HepG2 (cell line): Measurements from ENCODE around the gene DHX30. TPM values are rescaled to one million over a fixed set of nuclear protein-coding genes. Genes with fewer than 3 reads are reported as not detected.

Experiments
- ARNTL ChIP-seq: sonication (generic); formaldehyde crosslinking; IDR thresholded peaks from 2 replicates; pipeline ENCODE4 v1.4.0; 2020; ENCODE audit warnings: mild to moderate bottlenecking, missing genetic modification reagents
- DPF2 ChIP-seq: sonication (generic); formaldehyde crosslinking; IDR thresholded peaks from 2 replicates; pipeline ENCODE4 v1.4.0; 2020; ENCODE audit warnings: mild to moderate bottlenecking, low read depth, missing genetic modification reagents, borderline replicate concordance
- MIXL1 ChIP-seq: IDR thresholded peaks from 2 replicates; pipeline ENCODE4 v1.6.1; 2016
- NPAS2 ChIP-seq: sonication (generic); formaldehyde crosslinking; IDR thresholded peaks from 2 replicates; pipeline ENCODE4 v1.8.0; 2022; ENCODE audit warnings: mild to moderate bottlenecking, missing genetic modification reagents, borderline replicate concordance
- POLR2AphosphoS2 ChIP-seq: IDR thresholded peaks from 2 replicates; pipeline ENCODE4 v1.6.1; 2011; ENCODE audit warnings: low read depth, low read length, improper control_type of control experiment
- TBP ChIP-seq: sonication (generic); formaldehyde crosslinking; IDR thresholded peaks from 2 replicates; pipeline ENCODE4 v1.5.0; 2020; ENCODE audit warnings: missing genetic modification reagents
- TCF7L2 ChIP-seq: IDR thresholded peaks from 2 replicates; pipeline ENCODE4 v1.6.1; 2011; ENCODE audit warnings: mild to moderate bottlenecking, low read depth, low read length, moderate library complexity
- ZNF563 ChIP-seq: sonication (generic); formaldehyde crosslinking; IDR thresholded peaks from 2 replicates; pipeline ENCODE4 v1.8.0; 2022; ENCODE audit warnings: mild to moderate bottlenecking, moderate library complexity, missing genetic modification reagents
- ZNF878 ChIP-seq: sonication (generic); formaldehyde crosslinking; IDR thresholded peaks from 2 replicates; pipeline ENCODE4 v1.8.1; 2023; ENCODE audit warnings: mild to moderate bottlenecking, missing genetic modification reagents, moderate library complexity
- ZNF883 ChIP-seq: sonication (generic); formaldehyde crosslinking; IDR thresholded peaks from 2 replicates; pipeline ENCODE4 v1.5.1; 2020; ENCODE audit warnings: mild to moderate bottlenecking, missing genetic modification reagents; ENCODE audit errors: not compliant biosample characterization
- ZSCAN12 ChIP-seq: sonication (generic); formaldehyde crosslinking; IDR thresholded peaks from 2 replicates; pipeline ENCODE4 v1.9.0; 2021; ENCODE audit warnings: mild to moderate bottlenecking, missing genetic modification reagents
- ZZZ3 ChIP-seq: sonication (generic); formaldehyde crosslinking; IDR thresholded peaks from 2 replicates; pipeline ENCODE4 v1.4.0; 2020; ENCODE audit warnings: missing genetic modification reagents, mild to moderate bottlenecking, borderline replicate concordance
- polyA plus RNA-seq, 8 experiments: library from polyadenylated mRNA; depleted of rRNA in 3 of 8; stranded (reverse) in 7 of 8; unstranded in 1 of 8; fragments of >200 nt; fragmentation: Illumina TruSeq in 4 of 8; extraction: Trizol in 4 of 8; gene quantifications; 2 replicates each; pipeline versions ENCODE4 v1.2.1 to v1.2.3, GENCODE V29; 2011 to 2016; ENCODE audit warnings: low read depth in 4 of 8, missing spikeins in 1 of 8, mixed read lengths in 1 of 8; ENCODE audit not compliant: insufficient read depth in 1 of 8
- total RNA-seq, 5 experiments: library from RNA; depleted of rRNA; stranded (reverse); fragments of >200 nt; fragmentation: Illumina TruSeq; extraction: Trizol; gene quantifications; 2 replicates each; pipeline ENCODE4 v1.2.3, GENCODE V29; 2016; ENCODE audit warnings: low read depth in 1 of 5
- TF ChIP-seq, protein P1 (sequence below): sonication (generic); formaldehyde crosslinking; IDR thresholded peaks from 2 replicates; pipeline ENCODE4 v1.5.1; 2020; ENCODE audit warnings: missing genetic modification reagents, mild to moderate bottlenecking, borderline replicate concordance
- TF ChIP-seq, protein P2 (sequence below): sonication (generic); formaldehyde crosslinking; IDR thresholded peaks from 2 replicates; pipeline ENCODE4 v1.5.1; 2020; ENCODE audit warnings: mild to moderate bottlenecking, missing genetic modification reagents, borderline replicate concordance
- TF ChIP-seq, protein P3 (sequence below): sonication (generic); formaldehyde crosslinking; IDR thresholded peaks from 2 replicates; pipeline ENCODE4 v1.9.0; 2021; ENCODE audit warnings: missing genetic modification reagents, borderline replicate concordance
- TF ChIP-seq, protein P4 (sequence below): sonication (generic); formaldehyde crosslinking; IDR thresholded peaks from 2 replicates; pipeline ENCODE4 v1.4.0; 2020; ENCODE audit warnings: missing genetic modification reagents
- TF ChIP-seq, protein P5 (sequence below): sonication (generic); formaldehyde crosslinking; IDR thresholded peaks from 2 replicates; pipeline ENCODE4 v1.5.1; 2020; ENCODE audit warnings: mild to moderate bottlenecking, missing genetic modification reagents, borderline replicate concordance

Gene DHX30
- total and polyA plus RNA-seq, 2 of the 13 experiments (the other 11 are each of a cell fraction or from before 2014, with no cell fraction given) = 30.6 to 59.4 TPM

DNA sequence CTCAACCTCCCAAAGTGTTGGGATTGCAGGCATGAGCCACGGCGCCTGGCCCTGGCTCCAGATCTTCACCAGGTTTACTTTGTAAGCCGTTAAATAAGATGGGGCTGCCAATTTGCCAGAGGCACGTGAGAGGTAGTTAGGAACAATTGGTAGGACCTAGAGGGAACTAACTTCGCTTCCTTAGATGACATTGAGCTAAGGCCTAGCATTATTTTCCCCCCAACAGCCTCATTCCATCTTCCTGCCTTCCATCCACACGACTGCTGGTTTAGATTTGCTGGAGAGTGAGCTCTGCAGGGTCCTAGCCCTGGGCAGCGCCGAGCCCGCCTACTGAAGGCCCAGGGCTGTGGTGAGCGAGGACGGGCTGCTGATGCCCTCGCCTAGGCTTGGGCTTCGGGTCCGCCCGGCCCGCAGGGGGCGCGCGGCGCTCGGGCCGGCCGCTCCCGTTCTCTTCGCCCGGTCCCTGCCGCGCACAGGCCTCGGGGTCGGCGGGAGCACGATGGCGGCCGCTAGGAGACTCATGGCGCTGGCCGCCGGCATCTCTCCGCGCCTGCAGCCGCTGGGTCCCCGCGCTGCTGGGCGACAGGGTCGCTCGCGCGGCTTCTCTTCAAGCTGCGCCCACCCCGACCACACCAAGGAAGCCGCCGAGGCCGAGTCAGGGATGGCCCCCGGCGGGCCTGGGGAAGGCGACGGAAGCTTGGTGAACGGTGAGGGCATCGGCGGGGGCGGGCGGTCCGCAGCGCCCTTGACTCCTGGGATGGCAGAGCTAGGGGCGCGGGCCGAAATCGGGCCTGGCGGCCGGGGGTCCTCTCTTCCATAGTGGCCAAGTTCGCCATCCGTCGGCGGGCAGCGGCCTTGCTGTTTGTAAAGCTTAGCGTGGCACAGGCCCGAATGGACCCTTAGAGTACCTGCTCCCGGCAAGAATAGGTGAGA lies 21.9 kb downstream of the DHX30 start (continued):
- TF ChIP-seq, protein P1, sequence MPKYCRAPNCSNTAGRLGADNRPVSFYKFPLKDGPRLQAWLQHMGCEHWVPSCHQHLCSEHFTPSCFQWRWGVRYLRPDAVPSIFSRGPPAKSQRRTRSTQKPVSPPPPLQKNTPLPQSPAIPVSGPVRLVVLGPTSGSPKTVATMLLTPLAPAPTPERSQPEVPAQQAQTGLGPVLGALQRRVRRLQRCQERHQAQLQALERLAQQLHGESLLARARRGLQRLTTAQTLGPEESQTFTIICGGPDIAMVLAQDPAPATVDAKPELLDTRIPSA (CRISPR knock-in tag) = no peak
- TF ChIP-seq, protein P2, sequence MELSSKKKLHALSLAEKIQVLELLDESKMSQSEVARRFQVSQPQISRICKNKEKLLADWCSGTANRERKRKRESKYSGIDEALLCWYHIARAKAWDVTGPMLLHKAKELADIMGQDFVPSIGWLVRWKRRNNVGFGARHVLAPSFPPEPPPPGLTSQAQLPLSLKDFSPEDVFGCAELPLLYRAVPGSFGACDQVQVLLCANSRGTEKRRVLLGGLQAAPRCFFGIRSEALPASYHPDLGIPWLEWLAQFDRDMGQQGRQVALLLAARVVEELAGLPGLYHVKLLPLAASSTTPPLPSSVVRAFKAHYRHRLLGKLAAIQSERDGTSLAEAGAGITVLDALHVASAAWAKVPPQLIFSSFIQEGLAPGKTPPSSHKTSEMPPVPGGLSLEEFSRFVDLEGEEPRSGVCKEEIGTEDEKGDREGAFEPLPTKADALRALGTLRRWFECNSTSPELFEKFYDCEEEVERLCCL (CRISPR knock-in tag) = no peak
- TF ChIP-seq DPF2 (CRISPR knock-in tag) (no peak), MIXL1 (CRISPR knock-in tag) (no peak), ZNF563 (CRISPR knock-in tag) (peak; percentile 94), TCF7L2 (no peak), POLR2AphosphoS2 (no peak), ZSCAN12 (CRISPR knock-in tag) (no peak; the same call in 1 of the 2 replicates), ARNTL (CRISPR knock-in tag) (peak; percentile 58; the same call in 1 of the 2 replicates), ZZZ3 (CRISPR knock-in tag) (peak; percentile 55; the same call in 1 of the 2 replicates), TBP (CRISPR knock-in tag) (no peak), ZNF883 (CRISPR knock-in tag) (peak; percentile 59), NPAS2 (CRISPR knock-in tag) (no peak), ZNF878 (CRISPR knock-in tag) (no peak)
- TF ChIP-seq, protein P3, sequence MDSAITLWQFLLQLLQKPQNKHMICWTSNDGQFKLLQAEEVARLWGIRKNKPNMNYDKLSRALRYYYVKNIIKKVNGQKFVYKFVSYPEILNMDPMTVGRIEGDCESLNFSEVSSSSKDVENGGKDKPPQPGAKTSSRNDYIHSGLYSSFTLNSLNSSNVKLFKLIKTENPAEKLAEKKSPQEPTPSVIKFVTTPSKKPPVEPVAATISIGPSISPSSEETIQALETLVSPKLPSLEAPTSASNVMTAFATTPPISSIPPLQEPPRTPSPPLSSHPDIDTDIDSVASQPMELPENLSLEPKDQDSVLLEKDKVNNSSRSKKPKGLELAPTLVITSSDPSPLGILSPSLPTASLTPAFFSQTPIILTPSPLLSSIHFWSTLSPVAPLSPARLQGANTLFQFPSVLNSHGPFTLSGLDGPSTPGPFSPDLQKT (CRISPR knock-in tag) = 0 out of 2 replicates have a peak, but pooled peaks have one; percentile 61
- TF ChIP-seq, protein P4, sequence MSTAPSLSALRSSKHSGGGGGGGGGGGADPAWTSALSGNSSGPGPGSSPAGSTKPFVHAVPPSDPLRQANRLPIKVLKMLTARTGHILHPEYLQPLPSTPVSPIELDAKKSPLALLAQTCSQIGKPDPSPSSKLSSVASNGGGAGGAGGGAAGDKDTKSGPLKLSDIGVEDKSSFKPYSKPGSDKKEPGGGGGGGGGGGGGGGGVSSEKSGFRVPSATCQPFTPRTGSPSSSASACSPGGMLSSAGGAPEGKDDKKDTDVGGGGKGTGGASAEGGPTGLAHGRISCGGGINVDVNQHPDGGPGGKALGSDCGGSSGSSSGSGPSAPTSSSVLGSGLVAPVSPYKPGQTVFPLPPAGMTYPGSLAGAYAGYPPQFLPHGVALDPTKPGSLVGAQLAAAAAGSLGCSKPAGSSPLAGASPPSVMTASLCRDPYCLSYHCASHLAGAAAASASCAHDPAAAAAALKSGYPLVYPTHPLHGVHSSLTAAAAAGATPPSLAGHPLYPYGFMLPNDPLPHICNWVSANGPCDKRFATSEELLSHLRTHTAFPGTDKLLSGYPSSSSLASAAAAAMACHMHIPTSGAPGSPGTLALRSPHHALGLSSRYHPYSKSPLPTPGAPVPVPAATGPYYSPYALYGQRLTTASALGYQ = peak; percentile 60; the same call in 1 of the 2 replicates
- TF ChIP-seq, protein P5, sequence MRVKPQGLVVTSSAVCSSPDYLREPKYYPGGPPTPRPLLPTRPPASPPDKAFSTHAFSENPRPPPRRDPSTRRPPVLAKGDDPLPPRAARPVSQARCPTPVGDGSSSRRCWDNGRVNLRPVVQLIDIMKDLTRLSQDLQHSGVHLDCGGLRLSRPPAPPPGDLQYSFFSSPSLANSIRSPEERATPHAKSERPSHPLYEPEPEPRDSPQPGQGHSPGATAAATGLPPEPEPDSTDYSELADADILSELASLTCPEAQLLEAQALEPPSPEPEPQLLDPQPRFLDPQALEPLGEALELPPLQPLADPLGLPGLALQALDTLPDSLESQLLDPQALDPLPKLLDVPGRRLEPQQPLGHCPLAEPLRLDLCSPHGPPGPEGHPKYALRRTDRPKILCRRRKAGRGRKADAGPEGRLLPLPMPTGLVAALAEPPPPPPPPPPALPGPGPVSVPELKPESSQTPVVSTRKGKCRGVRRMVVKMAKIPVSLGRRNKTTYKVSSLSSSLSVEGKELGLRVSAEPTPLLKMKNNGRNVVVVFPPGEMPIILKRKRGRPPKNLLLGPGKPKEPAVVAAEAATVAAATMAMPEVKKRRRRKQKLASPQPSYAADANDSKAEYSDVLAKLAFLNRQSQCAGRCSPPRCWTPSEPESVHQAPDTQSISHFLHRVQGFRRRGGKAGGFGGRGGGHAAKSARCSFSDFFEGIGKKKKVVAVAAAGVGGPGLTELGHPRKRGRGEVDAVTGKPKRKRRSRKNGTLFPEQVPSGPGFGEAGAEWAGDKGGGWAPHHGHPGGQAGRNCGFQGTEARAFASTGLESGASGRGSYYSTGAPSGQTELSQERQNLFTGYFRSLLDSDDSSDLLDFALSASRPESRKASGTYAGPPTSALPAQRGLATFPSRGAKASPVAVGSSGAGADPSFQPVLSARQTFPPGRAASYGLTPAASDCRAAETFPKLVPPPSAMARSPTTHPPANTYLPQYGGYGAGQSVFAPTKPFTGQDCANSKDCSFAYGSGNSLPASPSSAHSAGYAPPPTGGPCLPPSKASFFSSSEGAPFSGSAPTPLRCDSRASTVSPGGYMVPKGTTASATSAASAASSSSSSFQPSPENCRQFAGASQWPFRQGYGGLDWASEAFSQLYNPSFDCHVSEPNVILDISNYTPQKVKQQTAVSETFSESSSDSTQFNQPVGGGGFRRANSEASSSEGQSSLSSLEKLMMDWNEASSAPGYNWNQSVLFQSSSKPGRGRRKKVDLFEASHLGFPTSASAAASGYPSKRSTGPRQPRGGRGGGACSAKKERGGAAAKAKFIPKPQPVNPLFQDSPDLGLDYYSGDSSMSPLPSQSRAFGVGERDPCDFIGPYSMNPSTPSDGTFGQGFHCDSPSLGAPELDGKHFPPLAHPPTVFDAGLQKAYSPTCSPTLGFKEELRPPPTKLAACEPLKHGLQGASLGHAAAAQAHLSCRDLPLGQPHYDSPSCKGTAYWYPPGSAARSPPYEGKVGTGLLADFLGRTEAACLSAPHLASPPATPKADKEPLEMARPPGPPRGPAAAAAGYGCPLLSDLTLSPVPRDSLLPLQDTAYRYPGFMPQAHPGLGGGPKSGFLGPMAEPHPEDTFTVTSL (CRISPR knock-in tag) = no peak
